ENCODE results near the gene P2RX3. TPM values are rescaled to one million over a fixed set of nuclear protein-coding genes. Genes with fewer than 3 reads are reported as not detected.

Gene P2RX3
- total RNA-seq, 3 donors from 2014 or later, result not detected

DNA sequence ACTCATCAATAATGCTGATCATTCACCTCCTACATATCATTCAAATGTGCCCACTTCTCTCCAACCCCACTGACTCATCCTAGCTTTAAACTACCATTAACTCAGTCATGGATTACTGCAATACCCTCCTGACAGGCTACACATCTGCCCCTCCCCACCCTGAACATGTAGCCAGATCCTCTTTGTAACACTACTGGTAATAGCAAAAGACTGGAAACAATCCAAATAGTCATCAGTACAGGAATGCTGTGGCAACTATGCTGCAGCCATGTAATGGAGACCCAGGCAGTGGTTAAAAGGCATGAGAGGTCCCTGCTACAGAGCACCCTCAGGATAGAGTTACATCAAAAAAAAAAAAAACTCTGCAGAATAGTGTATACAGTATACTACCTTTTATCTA lies 72.1 kb downstream of the P2RX3 start:
- TF ChIP-seq CTCF (IDR thresholded peaks at IDR 0.05), result no peak
- DNase-seq, result no peak
- Histone ChIP-seq H3K9me3 (no peaks in the 10 kb centered on the region), H3K36me3 (ENCODE audit: low read depth) (no peaks in the 10 kb centered on the region), H3K4me3 (no peak overlapping the region), H3K4me1 (ENCODE audit: low read depth) (no peaks in the 10 kb centered on the region)
- intact Hi-C loops (cut with DNase I, micrococcal nuclease), result no loop called here
- ATAC-seq, result no peak

DNA sequence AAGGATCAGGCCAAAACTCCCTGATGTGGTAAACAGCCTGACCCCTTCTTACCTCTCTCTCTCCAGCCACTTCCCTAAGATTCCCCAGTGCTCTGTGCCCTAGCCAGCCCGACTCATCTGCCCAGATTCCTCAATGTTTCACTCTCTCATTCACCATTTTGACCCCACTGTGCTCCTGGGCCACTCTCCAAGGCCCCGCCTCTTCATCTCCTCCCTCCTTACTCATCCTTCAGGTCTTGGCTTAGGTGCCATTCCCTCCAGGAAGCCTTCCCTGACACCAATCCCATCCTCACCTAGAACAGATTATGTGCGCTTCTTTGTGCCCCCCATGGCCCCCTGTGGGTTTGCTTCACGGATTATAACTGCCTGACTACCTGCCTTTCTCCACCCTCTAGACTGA lies 75.5 kb downstream of the P2RX3 start:
- Histone ChIP-seq H3K36me3 (ENCODE audit: low read depth) (no peaks in the 10 kb centered on the region), H3K4me3 (no peak overlapping the region), H3K9me3 (no peaks in the 10 kb centered on the region), H3K4me1 (ENCODE audit: low read depth) (no peaks in the 10 kb centered on the region)
- ATAC-seq (no peak), DNase-seq (no peak)
- intact Hi-C loops (cut with DNase I, micrococcal nuclease), result no loop called here
- no peak for TF ChIP-seq CTCF (IDR thresholded peaks at IDR 0.05)

- H3K36me3 ChIP-seq (ENCODE audit: low read depth), result no peaks in the 10 kb centered on the region
Observed at GRCh38 chr11:57414612-57415212, 76.6 kb downstream of the P2RX3 start.

DNA sequence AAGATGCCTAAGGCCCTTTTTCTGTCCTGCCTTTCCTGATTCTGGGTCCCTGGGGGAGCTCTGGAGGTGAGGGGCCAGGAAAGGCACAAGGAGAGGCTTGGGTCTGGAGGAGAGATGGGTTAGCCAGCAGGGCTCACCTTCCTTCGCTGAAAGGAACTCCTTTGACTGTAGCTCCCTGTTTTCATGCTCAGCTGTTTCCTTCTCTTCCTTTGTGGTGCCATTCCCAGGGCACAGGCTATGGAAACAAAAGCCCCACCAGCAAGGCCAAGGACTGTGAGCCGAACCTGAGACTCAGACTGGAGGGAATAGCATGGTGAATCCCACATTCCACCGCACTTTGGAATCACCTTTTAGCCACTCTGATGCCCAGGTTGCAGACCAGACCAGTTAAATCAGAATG lies 78.3 kb downstream of the P2RX3 start:
- no peak for TF ChIP-seq CTCF (IDR thresholded peaks at IDR 0.05)
- Histone ChIP-seq H3K36me3 (ENCODE audit: low read depth) (no peaks in the 10 kb centered on the region), H3K9me3 (no peaks in the 10 kb centered on the region), H3K4me1 (ENCODE audit: low read depth) (no peaks in the 10 kb centered on the region), H3K4me3 (no peak overlapping the region)
- DNase-seq, result no peak
- no peak for ATAC-seq
- intact Hi-C loops (cut with DNase I, micrococcal nuclease), result no loop called here

More at GRCh38 chr11:57414612-57415212, 76.6 kb downstream of the P2RX3 start:
- Histone ChIP-seq H3K4me3 (no peak overlapping the region), H3K4me1 (ENCODE audit: low read depth) (no peaks in the 10 kb centered on the region), H3K9me3 (no peaks in the 10 kb centered on the region)
- no peak for ATAC-seq
- no peak for TF ChIP-seq CTCF (IDR thresholded peaks at IDR 0.05)
- intact Hi-C loops (cut with DNase I, micrococcal nuclease), result no loop called here
- no peak for DNase-seq

DNA sequence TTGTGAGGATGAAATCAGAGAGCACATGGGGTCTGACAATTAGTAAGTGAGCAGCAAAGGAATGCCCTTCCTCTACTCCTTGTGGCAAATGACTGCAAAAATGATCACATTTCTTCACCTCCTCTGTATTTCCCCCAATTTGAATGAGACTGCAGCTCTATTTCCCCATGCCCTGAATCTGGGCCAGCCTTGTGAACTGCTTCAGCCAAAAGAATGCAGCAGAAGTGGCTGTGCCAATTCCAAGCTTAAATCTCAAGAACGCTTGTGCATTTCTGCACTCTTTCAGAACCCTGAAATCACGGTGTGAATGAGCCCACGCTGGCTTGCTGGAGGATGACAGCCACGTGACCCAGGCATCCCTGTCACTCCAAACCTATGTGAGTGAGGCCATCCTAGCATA lies 78.9 kb downstream of the P2RX3 start:
- no peak for ATAC-seq

More for the DNA sequence above, 78.9 kb downstream of the P2RX3 start:
- no peaks in the 10 kb centered on the region for H3K9me3 ChIP-seq
- H3K36me3 ChIP-seq (ENCODE audit: low read depth), result no peaks in the 10 kb centered on the region
- no peak for TF ChIP-seq CTCF (IDR thresholded peaks at IDR 0.05)
- no peak overlapping the region for H3K4me3 ChIP-seq
- H3K4me1 ChIP-seq (ENCODE audit: low read depth), result no peaks in the 10 kb centered on the region
- DNase-seq, result no peak
- intact Hi-C loops (cut with DNase I, micrococcal nuclease), result no loop called here
